Mesendoderm (in vitro differentiated cells): ENCODE measurements around the gene A2ML1.
A peak's percentile ranks its signal among the peaks of the same experiment; 100 is the strongest.
"Not testable (repeated sequence)": the region's sequence is repeated elsewhere in the genome, so short reads cannot be mapped to it uniquely, and the experiment has no call there.

ENCODE experiments used
- DNase-seq: peaks from one replicate; pipeline ENCODE4 v3.0.0; 2013
- H2AK5ac ChIP-seq: 2 replicates; pipeline ENCODE4 v1.6.1; 2013; ENCODE audit warnings: low read length, inconsistent platforms
- H2BK120ac ChIP-seq: 2 replicates; pipeline ENCODE4 v1.6.1; 2013; ENCODE audit warnings: low read depth, mild to moderate bottlenecking, low read length, moderate library complexity, mixed read lengths
- H2BK15ac ChIP-seq: replicated peaks from 2 replicates; pipeline ENCODE4 v1.6.1; 2013; ENCODE audit warnings: low read depth, mild to moderate bottlenecking, moderate library complexity
- H2BK5ac ChIP-seq: 2 replicates; pipeline ENCODE4 v1.6.1; 2013; ENCODE audit warnings: low read length, inconsistent platforms
- H3K18ac ChIP-seq: 2 replicates; pipeline ENCODE4 v1.6.1; 2013; ENCODE audit warnings: mild to moderate bottlenecking, low read length, mixed read lengths
- H3K23ac ChIP-seq: one replicate; pipeline ENCODE4 v1.6.1; 2013; ENCODE audit warnings: low read length
- H3K27ac ChIP-seq: 2 replicates; pipeline ENCODE4 v1.5.1; 2013; ENCODE audit warnings: low read depth, mild to moderate bottlenecking, inconsistent platforms, low read length, moderate library complexity
- H3K27me3 ChIP-seq: 2 replicates; pipeline ENCODE4 v1.6.1; 2013; ENCODE audit warnings: low read length, control low read depth, mild to moderate bottlenecking, inconsistent platforms; ENCODE audit not compliant: insufficient read depth, poor library complexity
- H3K36me3 ChIP-seq: 2 replicates; pipeline ENCODE4 v1.6.1; 2013; ENCODE audit warnings: low read length, inconsistent platforms; ENCODE audit not compliant: control insufficient read depth, insufficient read depth
- H3K4ac ChIP-seq: one replicate; pipeline ENCODE4 v1.6.1; 2013; ENCODE audit warnings: low read depth, mild to moderate bottlenecking, low read length, moderate library complexity
- H3K4me1 ChIP-seq: 2 replicates; pipeline ENCODE4 v1.6.1; 2013; ENCODE audit warnings: low read depth, low read length, inconsistent platforms; ENCODE audit not compliant: control insufficient read depth
- H3K4me2 ChIP-seq: 2 replicates; pipeline ENCODE4 v1.6.1; 2013; ENCODE audit warnings: low read length
- H3K4me3 ChIP-seq: 2 replicates; pipeline ENCODE4 v1.5.1; 2013; ENCODE audit warnings: mild to moderate bottlenecking, low read length
- H3K56ac ChIP-seq: one replicate; pipeline ENCODE4 v1.6.1; 2013; ENCODE audit warnings: low read length
- H3K79me1 ChIP-seq: 2 replicates; pipeline ENCODE4 v1.6.1; 2013; ENCODE audit warnings: low read length, inconsistent platforms
- H3K79me2 ChIP-seq: 2 replicates; pipeline ENCODE4 v1.6.1; 2013; ENCODE audit warnings: mild to moderate bottlenecking, low read length; ENCODE audit not compliant: control insufficient read depth, insufficient read depth
- H3K9ac ChIP-seq: 2 replicates; pipeline ENCODE4 v1.6.1; 2013; ENCODE audit warnings: low read length, inconsistent platforms
- H4K5ac ChIP-seq: one replicate; pipeline ENCODE4 v1.6.1; 2013; ENCODE audit warnings: low read length
- H4K8ac ChIP-seq: one replicate; pipeline ENCODE4 v1.6.1; 2013; ENCODE audit warnings: low read depth, mild to moderate bottlenecking, control low read depth, low read length, moderate library complexity
- WGBS: extraction: QIAGEN DNeasy Blood & Tissue Kit; methylation state at CpG from one replicate; pipeline ENCODE4 v1.1.7; 2013; ENCODE audit warnings: low lambda C conversion rate, missing lambda C conversion rate; ENCODE audit not compliant: insufficient coverage; ENCODE audit errors: extremely low coverage; 5-methylcytosine and 5-hydroxymethylcytosine counted together

Gene A2ML1

DNA sequence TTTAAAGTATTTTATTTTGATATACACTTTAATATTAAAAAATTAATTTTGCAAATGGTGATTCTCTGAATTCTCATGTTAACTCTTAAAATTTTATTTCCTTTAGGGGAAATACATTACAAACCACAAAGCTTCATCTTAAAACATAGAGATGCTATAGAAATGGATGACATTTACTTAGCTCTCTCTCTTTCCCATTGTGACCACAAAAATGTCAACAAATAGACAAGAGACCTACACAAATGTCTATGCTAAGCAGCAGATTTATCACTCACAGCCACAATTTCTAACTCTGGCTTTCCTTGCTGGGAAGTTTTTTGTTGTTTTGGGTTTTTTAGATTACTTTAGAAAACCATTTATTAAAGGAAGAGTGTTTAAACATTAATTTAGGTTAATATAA lies 72.0 kb downstream of the A2ML1 start:
- no peaks in the 10 kb centered on the region for H3K27me3 ChIP-seq
- H3K79me1 ChIP-seq, result no peaks in the 10 kb centered on the region
- H2BK120ac ChIP-seq, result no peak overlapping the region
- H2BK15ac ChIP-seq, result no peak overlapping the region
- no peak overlapping the region for H2BK5ac ChIP-seq
- no peaks in the 10 kb centered on the region for H3K36me3 ChIP-seq
- H3K9ac ChIP-seq, result no peak overlapping the region
- no peaks in the 10 kb centered on the region for H3K79me2 ChIP-seq
- no peak overlapping the region for H3K18ac ChIP-seq
- no peak overlapping the region for H3K23ac ChIP-seq
- H3K56ac ChIP-seq, result no peak overlapping the region
- no peak overlapping the region for H2AK5ac ChIP-seq
- H3K4me1 ChIP-seq, result no peaks in the 10 kb centered on the region
- no peak overlapping the region for H4K8ac ChIP-seq
- H3K4me2 ChIP-seq, result no peak overlapping the region
- H3K4ac ChIP-seq, result no peak overlapping the region
- no peak for DNase-seq
- H3K4me3 ChIP-seq, result no peak overlapping the region
- H3K27ac ChIP-seq, result no peak overlapping the region
- H4K5ac ChIP-seq, result no peak overlapping the region

DNA sequence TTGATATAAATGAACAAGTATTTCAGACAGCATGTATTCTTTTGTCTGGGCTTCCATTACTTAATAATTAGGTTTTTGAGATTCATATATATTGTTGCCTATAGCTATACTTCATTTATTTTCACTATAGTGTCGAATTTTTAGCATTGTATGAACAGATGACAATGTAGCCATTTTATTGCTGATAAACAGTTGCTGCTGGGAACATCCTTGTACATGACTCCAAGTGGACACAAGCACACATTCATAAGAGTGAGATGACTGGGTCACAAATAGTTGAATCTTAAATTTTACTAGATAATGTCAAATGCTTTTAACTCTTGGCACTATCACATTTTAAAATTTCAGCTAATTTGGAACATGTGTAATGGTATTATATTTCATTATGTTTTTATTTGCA lies 72.6 kb downstream of the A2ML1 start:
- H2BK5ac ChIP-seq, result no peak overlapping the region
- no peaks in the 10 kb centered on the region for H3K27me3 ChIP-seq
- no peak overlapping the region for H3K9ac ChIP-seq
- no peaks in the 10 kb centered on the region for H3K79me1 ChIP-seq
- H3K79me2 ChIP-seq, result no peaks in the 10 kb centered on the region
- no peaks in the 10 kb centered on the region for H3K36me3 ChIP-seq
- no peak overlapping the region for H3K18ac ChIP-seq
- no peak overlapping the region for H2BK120ac ChIP-seq
- H3K4ac ChIP-seq, result no peak overlapping the region
- H2AK5ac ChIP-seq, result no peak overlapping the region
- no peak overlapping the region for H4K8ac ChIP-seq
- H3K27ac ChIP-seq, result no peak overlapping the region
- no peak overlapping the region for H2BK15ac ChIP-seq
- no peaks in the 10 kb centered on the region for H3K4me1 ChIP-seq
- no peak overlapping the region for H4K5ac ChIP-seq
- H3K23ac ChIP-seq, result no peak overlapping the region
- WGBS, result no CpG with 5 or more reads among the region's 1 CpG
- no peak overlapping the region for H3K56ac ChIP-seq
- no peak overlapping the region for H3K4me3 ChIP-seq
- no peak for DNase-seq
- no peak overlapping the region for H3K4me2 ChIP-seq

- Histone ChIP-seq H3K23ac (no peak overlapping the region), H3K4ac (no peak overlapping the region), H3K9ac (no peak overlapping the region), H3K27ac (no peak overlapping the region), H3K18ac (no peak overlapping the region), H2BK15ac (no peak overlapping the region), H3K4me3 (no peak overlapping the region), H2AK5ac (no peak overlapping the region), H2BK120ac (no peak overlapping the region), H3K27me3 (no peaks in the 10 kb centered on the region), H2BK5ac (no peak overlapping the region), H3K79me2 (no peaks in the 10 kb centered on the region), H3K4me1 (no peaks in the 10 kb centered on the region), H3K79me1 (no peaks in the 10 kb centered on the region), H3K4me2 (no peak overlapping the region), H3K36me3 (no peaks in the 10 kb centered on the region), H4K5ac (no peak overlapping the region), H3K56ac (no peak overlapping the region), H4K8ac (no peak overlapping the region)
- no CpG with 5 or more reads among the region's 7 CpGs for WGBS
- no peak for DNase-seq
Measured at GRCh38 chr12:8897081-8897480, 74.7 kb downstream of the A2ML1 start.

DNA sequence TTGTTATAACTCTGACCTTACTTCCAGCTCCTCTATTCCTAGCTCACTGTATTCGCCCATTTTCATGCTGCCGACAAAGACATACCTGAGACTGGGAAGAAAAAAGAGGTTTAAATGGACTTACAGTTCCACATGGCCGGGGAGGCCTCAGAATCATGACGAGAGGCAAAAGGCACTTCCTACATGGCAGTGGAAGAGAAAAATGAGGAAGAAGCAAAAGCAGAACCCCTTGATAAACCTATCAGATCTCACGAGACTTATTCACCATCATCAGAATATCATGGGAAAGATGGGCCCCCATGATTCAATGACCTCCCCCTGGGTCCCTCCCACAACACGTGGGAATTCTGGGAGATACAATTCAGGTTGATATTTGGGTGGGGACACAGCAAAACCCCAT lies 77.4 kb downstream of the A2ML1 start:
- H3K36me3 ChIP-seq, result no peaks in the 10 kb centered on the region
- no peak overlapping the region for H3K4me2 ChIP-seq
- H2BK120ac ChIP-seq, result no peak overlapping the region
- H3K79me1 ChIP-seq, result no peaks in the 10 kb centered on the region
- no CpG with 5 or more reads among the region's 6 CpGs for WGBS
- H3K56ac ChIP-seq, result no peak overlapping the region
- H4K5ac ChIP-seq, result no peak overlapping the region
- H4K8ac ChIP-seq, result no peak overlapping the region
- no peak overlapping the region for H3K18ac ChIP-seq
- no peak overlapping the region for H3K4me3 ChIP-seq
- no peak overlapping the region for H2BK5ac ChIP-seq
- H3K23ac ChIP-seq, result no peak overlapping the region
- no peaks in the 10 kb centered on the region for H3K4me1 ChIP-seq
- H3K27ac ChIP-seq, result no peak overlapping the region
- H3K79me2 ChIP-seq, result no peaks in the 10 kb centered on the region
- no peak overlapping the region for H3K9ac ChIP-seq
- no peak overlapping the region for H2BK15ac ChIP-seq
- no peak for DNase-seq
- H2AK5ac ChIP-seq, result no peak overlapping the region
- H3K27me3 ChIP-seq, result no peaks in the 10 kb centered on the region
- no peak overlapping the region for H3K4ac ChIP-seq

DNA sequence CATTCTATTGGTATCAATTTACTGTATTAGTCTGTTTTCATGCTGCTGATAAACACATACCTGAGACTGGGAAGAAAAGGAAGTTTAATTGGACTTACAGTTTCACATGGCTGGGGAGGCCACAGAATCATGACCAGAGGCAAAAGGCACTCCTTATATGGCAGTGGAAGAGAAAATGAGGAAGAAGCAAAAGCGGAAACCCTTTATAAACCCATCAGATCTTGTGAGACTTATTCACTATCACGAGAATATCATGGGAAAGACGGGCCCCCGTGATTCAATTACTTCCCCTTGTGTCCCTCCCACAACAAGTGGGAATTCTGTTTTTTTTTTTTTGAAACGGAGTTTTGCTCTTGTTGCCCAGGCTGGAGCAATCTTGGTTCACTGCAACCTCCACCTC lies 80.3 kb downstream of the A2ML1 start:
- not testable (repeated sequence) for H3K27me3 ChIP-seq, H3K4ac ChIP-seq, H2BK120ac ChIP-seq, DNase-seq, H3K23ac ChIP-seq, H3K27ac ChIP-seq, H2BK15ac ChIP-seq, H3K4me2 ChIP-seq, H3K56ac ChIP-seq, H4K5ac ChIP-seq, H3K4me3 ChIP-seq, H3K4me1 ChIP-seq, H2BK5ac ChIP-seq, H3K79me2 ChIP-seq, H4K8ac ChIP-seq, H3K18ac ChIP-seq, H3K79me1 ChIP-seq, H3K9ac ChIP-seq, H2AK5ac ChIP-seq, H3K36me3 ChIP-seq
- no CpG with 5 or more reads among the region's 5 CpGs for WGBS

DNA sequence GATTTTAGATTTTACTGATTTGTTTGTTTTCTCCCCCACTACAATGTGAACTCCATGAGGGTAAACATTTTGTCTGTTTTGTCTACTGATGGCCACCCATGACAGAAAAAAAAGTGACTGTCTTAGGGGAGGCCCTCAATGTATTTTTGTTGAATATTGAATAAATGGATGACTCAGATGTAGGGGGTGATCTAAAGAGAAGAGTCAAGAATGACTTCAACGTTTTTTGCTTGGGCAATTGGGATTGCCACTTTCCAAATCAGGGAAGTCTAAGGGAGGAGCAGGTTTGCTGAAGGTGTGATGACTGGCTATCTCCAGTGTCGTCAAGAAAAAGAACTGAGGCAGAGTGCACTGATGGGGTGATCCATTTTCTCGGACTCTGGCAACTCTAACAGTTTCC lies 81.2 kb downstream of the A2ML1 start:
- H3K56ac ChIP-seq, result no peak overlapping the region
- no peak overlapping the region for H3K23ac ChIP-seq
- H2BK120ac ChIP-seq, result no peak overlapping the region
- no peak overlapping the region for H3K4ac ChIP-seq
- H3K4me3 ChIP-seq, result no peak overlapping the region
- H3K18ac ChIP-seq, result peak overlapping the region; percentile 51
- H3K79me1 ChIP-seq, result no peaks in the 10 kb centered on the region
- H3K9ac ChIP-seq, result no peak overlapping the region
- H4K8ac ChIP-seq, result no peak overlapping the region
- no peak overlapping the region for H3K4me2 ChIP-seq
- no peaks in the 10 kb centered on the region for H3K27me3 ChIP-seq
- no CpG with 5 or more reads among the region's 3 CpGs for WGBS
- H3K4me1 ChIP-seq, result peaks cover 5% of the 10 kb centered on the region
- H3K27ac ChIP-seq, result no peak overlapping the region
- H3K79me2 ChIP-seq, result no peaks in the 10 kb centered on the region
- no peak overlapping the region for H2AK5ac ChIP-seq
- H2BK15ac ChIP-seq, result peak overlapping the region; percentile 57
- DNase-seq, result no peak
- H2BK5ac ChIP-seq, result no peak overlapping the region
- no peaks in the 10 kb centered on the region for H3K36me3 ChIP-seq
- H4K5ac ChIP-seq, result no peak overlapping the region
